RPMI7951 (cell line): ENCODE data around the gene DAG1. TPM values are rescaled to one million over a fixed set of nuclear protein-coding genes. Genes with fewer than 3 reads are reported as not detected.

Experiments used
- DNase-seq: peaks from one replicate; pipeline ENCODE4 v3.0.0-alpha.2; 2012; ENCODE audit warnings: low read depth
- total RNA-seq: library from RNA; depleted of rRNA; stranded (reverse); fragments of >200 nt; shearing (Covaris generic); gene quantifications from 2 replicates; pipeline ENCODE4 v1.2.3, GENCODE V29; 2014; rRNA removed

The DAG1 gene
- 75.7 and 88.6 TPM in 2 replicates for total RNA-seq

DNA sequence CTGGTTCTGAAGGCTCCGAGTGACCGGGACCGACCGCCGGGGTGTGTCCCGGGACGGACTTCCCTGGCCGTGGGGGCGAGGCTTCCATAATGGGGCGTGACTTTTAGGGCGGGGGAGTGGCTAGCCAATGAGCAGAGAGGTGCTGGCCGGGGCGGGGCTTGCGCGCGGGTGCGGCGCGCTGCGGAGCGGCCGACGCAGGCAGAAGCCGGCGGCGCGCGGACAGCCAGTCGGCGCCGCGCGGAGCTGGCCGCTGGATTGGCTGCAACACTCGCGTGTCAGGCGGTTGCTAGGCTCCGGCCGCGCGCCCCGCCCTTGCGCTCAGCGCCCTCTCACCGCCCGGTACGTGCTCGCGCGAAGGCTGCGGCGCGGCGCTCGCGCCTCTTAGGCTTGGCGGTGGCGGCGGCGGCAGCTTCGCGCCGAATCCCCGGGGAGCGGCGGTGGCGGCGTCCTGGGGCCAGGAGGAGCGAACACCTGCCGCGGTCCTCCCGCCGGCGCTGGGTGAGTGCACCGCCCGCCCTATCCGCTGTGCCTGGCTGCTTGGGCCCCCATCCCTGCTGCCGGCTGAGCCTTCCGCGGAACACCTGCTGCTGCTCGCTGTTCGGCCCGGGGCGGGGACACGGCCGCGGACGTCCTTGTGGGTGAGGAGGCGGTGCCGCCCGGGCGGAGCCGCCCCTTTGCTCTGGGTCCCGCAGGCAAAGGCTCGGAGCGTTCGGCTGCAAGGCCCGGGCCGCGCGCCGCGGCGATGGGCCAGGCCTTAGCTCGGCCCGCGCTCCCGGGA lies at the start of gene DAG1:
DAG1 (plus strand) TSS at position 332 of the 778 bp plus-strand sequence. CDS start 40,268 bp downstream, outside the sequence.
- peak; percentile 95 for DNase-seq

DNA sequence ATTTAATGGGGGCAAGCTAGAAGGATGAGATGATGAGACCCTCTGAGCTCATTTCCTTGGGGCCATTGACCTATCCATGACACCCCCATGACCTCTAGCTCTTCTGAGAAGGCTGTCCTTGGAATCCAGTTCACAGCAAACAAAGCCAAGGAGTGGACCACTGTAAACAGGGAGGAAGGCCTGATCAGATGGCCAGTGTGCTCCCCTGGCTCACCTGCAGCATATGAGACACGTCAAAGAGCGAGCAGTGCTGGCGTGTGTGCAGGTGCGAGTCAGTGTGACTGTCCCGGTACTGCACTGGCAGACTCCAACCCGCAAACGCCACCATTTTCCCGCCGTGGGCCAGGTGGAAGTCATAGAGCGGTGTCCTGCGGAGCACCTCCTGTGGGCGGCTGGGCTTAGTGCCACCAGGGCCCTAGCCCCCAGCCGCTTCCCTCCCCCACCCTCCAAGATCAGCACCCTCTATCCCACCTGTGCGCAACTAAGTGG lies 48.1 kb upstream of the DAG1 start:
- DNase-seq: no peak

DNA sequence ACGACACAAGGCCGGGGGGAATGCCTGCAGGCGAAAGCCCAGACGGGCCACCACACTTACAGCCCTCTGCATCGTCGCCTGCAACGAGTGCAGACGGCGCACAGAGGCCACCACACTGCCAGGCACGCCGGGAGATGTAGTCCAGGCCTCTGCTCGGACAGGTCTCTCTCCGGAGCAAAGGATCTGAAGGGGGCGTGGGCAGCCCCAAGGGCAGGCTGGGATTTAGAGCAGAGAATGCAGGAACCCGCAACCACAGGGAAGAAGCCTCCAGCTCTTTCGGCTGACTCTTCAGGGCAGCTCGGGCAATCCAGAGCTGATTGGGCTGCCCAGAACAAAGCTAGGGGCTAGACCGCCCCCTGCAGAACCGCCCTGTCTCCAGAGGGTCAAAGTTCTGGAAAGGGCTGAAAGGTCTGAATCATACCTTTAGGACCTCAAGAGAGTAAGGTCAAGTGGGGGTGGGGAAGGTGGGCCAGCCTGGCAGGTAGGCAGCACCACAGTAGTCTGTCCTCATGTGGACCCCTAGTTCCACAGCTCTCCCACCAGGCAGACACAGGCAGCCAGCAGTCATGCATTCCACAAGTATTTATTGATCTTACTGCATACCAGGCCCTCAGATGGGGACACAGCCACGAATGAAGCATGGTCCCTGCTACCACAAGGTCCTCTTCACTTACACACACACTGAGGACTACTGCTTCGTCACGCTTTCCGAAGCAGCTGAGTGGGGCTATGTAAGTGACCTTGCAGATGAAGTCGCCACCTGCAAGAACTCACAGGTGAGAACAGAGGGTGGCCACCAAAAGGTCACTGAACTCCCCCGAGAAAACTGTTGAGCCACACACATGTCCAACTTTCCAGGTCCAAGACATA lies 47.5 kb upstream of the DAG1 start, which contains the start of gene AMT:
AMT (minus strand) TSS at position 95 of the 870 bp plus-strand sequence; CDS start at position 72, 23 bp downstream.
- DNase-seq: no peak

DNA sequence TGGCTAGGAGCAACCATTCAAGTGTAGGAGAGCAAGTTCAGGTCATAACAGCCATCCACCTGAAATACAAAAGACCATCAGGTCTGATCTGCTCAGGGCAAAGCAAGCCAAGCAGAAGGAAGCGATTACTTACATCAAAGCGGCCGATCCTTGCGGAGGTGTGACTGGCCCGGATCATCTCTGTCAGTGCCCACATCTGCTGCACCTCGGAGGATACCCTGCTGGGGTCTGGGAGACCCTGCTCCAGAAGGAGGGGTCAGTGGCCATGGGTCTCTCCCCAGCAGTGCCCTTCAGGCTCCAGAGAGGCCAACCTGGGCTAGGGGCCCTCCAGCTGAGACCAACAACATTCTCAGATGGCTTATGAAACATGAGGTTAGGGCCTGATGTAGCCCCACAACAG lies 45.3 kb upstream of the DAG1 start:
- no peak for DNase-seq

DNA sequence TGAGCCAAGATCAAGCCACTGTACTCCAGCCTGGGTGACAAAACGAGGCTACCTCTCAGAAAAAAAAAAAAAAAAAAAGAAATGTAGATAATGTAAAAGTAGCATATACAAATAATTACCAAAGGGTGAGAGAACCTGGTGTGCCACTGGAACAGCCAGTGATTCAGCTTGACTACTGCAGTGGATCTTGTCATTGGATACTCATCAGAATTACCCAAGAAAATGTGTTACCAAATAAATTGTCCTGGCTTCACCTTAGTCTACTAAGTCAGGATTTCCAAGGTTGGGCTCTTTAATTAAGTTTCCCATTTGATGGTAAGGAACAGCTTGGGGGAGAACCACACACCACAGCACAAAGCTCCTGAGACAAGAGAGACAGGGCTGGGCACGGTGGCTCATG lies 42.5 kb upstream of the DAG1 start:
- DNase-seq: no peak

DNA sequence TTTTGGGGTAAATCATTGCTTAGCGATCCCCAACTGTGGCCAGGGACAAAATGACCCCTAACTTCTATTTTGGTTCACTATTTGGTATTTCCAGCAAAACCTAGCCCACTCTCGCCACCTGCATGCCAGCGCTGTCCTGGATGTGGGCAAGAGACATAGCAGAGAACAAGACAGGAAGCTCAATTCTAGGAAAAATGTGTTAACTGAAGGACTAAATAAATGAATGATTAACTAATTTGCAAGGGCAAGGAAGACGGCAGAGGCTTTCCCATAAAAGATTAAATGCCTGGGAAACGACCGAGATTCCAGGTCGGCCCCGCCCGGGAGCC lies 41.4 kb upstream of the DAG1 start:
- no peak for DNase-seq

DNA sequence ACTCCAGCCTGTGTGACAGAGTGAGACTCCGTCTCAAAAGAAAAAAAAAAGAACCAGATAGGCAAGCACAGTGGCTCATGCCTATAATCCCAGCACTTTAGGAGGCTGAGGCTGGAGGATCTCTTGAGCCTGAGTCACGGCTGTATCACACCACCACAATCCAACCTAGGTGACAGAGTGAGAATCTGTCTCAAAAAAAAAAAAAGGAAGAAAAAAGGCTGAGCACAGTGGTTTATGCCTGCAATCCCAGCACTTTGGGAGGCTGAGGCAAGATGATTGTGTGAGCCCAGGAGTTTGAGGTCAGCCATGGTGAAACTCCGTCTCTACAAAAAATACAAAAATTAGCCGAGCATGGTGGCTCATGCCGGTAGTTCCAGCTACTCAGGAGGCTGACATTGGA lies 35.3 kb upstream of the DAG1 start:
- DNase-seq: no peak

DNA sequence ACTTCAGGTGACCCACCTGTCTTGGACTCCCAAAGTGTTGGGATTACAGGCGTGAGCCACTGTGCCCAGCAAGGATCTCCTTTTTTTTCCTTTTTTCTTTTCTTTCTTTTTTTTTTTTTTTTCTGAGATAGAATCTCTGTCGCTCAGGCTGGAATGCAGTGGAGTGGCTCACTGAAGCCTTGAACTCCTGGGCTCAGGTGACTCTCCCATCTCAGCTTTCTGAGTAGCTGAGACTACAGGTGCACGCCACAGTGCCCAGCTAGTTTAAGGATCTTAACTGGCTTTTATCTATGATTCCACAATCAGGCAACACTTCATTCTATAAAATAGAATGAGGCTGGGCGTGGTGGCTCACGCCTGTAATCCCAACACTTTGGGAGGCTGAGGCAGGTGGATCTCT lies 24.7 kb upstream of the DAG1 start:
- DNase-seq: no peak

DNA sequence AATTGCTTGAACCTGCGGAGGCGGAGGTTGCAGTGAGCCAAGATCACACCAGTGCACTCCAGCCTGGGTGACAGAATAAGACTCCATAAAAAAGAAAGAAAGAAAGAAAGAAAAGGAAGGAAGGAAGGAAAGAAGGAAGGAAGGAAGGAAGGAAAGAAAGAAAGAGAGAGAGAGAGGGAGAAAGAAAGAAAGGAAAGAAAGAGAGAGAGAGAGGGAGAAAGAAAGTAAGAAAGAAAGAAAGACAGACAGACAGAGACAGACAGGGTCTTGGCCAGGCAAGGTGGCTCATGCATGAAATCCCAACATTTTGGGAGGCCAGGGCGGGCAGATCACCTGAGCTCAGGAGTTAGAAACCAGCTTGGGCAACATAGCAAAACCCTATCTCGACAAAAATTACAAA lies 16.4 kb upstream of the DAG1 start:
- no peak for DNase-seq

DNA sequence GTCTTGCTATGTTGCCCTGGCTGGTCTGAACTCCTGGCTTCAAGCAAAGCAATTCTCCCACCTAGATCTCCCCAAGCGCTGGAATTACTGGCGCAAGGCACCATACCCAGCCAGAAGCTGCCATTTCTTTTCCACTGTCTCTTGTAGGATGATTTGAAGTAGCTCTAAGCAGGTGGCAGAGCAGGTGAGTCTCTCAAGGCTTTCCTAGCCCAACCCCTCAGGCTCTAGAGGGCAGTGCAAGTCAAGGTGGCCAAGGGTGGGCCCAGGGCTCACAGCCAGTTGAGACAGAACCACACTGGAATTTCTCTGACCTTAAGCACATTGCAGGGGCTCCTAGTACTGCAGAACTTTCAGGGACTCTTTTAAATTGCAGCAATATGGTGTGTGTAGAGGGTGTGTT lies 15.6 kb upstream of the DAG1 start:
- DNase-seq: peak; percentile 34

DNA sequence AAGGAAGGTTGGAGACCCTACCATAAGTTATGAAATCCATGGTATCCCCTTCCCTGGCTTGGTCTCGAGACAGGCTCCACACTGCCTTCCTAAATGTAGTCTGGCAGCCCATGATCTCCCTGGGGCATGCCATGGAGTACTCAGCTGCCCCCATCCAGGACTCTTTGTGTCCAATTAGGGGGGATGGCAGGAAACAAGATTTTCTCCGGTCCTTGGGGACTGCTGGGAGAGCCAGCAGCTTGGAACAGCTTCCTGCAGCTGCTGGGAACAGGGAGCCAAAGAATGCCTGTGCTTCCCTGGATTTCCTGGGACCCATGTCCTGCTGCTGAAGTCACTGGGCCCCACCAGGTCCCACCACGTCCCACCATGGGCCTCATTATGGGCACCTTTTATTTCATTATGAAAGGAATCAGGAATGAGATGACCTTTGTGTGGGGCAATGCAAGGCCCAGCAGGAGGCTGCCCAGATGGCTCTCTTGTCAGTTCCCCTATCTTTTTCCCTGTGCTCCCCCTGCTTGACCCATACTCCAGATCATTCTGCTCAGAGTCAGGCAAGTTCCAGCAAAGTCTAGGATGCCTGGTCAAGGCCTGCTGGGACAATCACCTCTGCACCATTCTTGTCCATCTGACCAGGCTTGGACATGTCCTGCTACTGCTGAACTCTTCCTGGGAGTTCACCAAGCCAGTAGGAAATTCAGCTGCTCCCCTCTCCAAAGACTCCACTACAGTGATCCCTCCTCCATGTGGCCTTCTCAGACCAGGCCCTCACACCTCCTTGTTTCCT lies 15.0 kb upstream of the DAG1 start:
- no peak for DNase-seq

DNA sequence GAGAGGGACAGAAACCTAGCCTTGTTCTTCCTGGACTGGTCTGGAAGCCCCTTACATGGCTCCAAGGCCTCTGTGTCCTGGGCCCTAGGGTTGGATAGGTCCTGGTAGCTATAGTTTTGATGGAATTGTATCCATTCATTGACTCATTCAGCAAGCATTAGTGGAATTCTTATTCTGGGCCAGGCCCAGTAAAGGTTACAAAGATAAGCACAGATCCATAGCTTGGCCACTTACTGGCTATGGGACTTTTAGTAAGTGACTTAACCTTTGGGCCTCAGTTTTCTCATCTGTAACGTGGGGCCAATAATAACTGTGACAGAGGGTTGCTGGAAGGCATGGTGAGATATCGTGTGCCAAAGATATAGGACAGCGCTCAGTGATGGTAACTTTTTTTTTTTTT lies 13.6 kb upstream of the DAG1 start:
- DNase-seq: peak; percentile 24

DNA sequence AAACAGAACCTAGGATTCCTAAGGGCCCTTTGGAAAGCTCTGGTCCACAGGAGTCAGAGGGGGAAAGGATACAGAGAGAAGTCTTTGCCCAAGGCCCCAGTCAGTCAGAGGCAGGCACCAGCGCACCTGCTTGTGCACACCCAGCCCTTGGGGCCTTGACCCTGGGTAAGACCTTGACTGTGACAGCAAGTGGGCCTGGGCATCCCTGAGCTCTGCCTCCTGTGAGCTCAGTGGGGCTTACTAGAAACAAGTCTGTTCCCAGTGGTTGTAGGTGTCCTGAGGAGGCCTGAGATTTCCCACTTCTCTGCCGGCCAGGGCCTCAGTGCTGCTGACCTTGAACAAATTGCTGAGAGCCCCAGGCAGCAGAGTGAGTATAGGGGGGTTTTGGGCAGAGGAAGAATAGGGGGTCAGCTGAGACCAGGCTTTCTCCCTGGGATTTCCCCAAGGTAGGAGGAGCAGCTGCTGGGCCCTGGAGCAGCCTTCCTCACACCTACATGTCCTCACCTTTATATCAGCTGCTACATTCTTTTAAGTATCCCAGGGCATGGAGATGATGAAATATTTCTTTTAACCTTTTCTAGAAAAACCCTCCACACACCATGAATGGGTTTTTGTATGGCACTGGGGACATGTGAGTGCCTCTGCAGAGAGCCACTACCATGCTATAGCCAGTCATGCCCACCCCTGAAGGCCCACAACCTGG lies 9.7 kb upstream of the DAG1 start:
- DNase-seq: no peak

DNA sequence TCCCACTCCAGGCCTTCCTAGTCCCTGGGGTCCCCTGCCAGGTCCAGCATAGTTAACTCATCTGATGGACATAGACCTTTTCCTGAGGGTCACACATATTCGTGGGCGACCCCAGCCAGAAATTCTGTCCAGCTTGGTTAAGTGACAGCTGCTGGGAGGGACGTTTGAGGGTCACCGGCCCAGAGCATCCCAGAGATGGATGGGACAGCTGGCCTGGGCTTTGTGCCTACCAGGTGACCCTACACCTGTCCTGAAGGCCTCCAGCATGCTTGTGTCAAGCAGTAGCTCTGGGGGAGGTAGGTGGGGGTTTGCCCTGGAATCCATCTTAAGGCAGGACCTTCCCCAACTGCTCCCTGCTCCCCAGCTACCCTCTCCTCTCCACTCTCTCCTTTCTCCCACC lies 9.1 kb upstream of the DAG1 start:
- no peak for DNase-seq

DNA sequence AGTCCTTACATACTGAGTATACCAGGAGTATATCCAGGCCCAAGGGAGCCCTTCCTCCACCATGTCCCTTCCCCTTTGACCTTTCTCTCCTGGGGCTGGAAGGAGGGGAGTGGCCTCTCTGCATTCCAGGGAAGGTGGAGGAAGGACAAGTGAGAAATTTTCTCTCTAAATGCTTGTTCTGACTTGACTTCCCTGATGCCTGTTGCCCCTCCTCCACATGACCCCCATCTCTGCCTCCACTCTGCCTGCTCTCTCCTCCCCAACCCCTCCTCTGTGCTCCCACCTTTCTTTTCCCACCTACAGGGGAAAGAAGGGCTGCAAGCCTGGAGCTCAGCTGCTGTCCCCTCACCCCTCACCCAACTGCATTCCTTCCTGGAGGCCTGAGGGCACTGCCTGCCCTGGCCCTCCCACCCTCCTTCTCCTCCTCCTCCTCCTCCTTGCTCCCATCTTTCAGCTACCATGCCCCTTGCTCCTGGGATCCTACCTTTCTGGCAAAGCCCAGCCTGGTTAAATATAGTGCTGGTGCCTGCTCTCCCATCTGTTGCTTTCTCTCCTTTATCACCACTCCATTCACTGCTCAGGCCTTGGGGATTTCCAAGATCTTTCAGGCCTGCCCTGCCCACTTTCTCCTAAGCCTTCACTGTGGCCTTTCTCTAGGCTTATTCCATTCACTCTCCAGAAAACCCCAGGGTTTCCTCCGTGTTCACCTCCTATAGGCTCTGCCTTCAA lies 8.5 kb upstream of the DAG1 start:
- DNase-seq: peak; percentile 43

DNA sequence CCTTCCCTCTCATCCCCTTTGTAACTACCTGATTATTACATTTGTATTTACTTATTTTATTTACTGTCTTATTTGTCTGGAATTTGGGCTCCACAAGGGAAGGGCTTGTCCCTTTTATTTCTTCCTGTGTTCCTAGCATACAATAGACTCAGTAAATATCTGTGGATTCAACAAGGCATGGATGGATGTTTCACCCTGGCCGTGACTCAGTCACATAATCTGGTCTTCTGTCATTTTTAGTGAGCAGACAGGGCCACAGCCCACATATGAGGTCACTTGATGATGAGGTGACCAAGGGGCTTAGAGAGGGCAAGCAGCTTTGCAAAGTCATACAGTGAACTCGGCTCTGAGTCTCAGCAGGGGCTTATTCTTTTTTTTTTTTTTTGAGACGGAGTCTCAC lies 7.8 kb upstream of the DAG1 start:
- peak; percentile 47 for DNase-seq

DNA sequence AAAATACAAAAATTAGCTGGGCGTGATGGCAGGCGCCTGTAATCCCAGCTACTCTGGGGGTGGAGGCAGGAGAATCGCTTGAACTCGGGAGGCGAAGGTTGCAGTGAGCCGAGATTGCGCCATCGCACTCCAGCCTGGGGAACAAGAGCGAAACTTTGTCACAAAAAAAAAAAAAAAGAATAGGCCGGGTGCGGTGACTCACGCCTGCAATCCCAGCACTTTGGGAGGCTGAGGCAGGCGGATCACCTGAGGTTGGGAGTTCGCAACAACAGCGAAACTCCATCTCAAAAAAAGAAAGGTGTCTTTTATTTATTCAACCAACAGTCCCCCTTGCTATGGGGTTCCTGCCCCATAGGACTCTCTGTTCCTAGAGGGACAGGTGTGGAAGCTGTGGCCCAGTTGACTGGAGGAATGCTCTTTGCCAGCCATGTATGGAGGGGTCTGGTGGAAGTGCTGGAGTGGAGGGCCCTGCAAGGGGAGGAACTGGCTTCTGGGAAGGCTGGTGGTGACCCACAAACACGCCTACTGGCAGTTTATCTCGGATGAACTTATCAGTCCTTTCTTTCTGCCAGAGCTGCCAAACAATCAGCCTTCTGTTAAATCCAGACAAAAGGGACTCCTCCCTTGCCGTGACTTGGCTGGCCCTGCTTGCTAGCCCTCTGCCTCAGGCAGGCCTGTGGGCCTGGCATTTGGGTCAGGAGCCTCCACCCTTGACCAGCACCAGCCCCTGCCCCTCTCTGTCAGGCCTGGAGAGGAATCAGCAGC lies 4.6 kb upstream of the DAG1 start:
- DNase-seq: peak; percentile 77

DNA sequence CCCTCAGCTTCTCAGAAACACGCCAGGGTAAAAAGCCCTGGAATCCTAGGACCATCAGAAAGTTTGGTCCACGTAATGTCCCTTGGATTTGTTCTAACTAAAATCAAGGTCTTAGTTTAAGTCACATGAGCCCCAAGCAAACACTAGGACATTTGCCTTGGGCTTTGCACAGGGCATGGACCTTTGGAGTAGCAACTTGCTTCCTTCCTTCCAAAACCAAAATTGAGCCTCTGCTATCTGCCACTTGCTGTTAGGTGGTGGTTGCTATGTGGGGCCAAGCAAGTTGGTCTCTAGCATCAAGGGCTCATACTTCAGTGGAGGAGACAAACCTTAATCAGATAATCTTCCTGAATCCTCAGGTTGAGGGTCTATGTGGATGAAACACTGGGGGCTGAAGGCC lies 4.0 kb upstream of the DAG1 start:
- no peak for DNase-seq

DNA sequence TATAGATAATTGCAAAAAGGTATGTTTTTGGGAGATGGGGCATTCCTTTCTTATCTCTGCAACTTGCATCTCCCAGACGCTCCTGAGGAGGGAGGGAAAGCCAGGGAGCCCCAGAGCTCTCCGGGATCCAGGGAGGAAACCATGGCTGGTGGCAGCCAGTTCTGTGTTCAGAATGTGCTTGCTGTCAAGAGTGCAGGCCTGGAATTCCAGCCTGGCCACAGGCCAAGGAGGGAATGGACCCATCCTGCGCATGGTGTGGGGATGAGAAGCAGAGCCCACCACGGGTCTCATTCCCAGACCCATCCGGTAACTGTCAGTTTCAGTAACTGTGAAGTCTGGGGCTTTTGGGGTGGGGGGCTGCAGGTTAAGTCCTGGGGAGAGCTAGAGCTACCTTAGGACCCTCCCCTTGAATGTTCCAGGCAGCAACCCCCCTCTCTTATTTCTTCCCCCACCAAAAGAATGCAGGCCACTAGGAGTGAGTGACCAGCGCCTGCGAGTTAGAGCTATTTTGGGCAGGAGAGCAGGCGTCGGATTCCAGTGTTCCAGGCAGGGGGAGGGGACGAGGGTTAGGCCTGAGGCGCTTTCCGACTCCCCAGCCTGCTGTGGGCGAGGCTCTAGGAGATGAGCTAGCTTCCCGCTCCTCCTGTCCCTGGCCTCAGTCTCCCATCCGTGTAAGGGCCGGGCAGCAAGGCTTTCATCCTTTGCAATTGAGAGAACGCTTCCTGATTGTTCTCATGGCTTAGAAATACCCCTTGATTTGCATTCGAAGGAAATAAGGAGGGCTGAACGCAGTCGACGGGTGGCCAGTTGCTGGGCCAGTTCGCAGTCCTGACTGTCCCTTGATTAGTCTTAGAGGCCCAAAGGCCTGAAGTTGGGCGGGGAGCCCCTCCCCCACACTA lies 781 bp upstream of the DAG1 start:
- DNase-seq: peak; percentile 90
